ENCODE measurements around the gene TGFBRAP1.
A peak's percentile ranks its signal among the peaks of the same experiment; 100 is the strongest.

The TGFBRAP1 gene

DNA sequence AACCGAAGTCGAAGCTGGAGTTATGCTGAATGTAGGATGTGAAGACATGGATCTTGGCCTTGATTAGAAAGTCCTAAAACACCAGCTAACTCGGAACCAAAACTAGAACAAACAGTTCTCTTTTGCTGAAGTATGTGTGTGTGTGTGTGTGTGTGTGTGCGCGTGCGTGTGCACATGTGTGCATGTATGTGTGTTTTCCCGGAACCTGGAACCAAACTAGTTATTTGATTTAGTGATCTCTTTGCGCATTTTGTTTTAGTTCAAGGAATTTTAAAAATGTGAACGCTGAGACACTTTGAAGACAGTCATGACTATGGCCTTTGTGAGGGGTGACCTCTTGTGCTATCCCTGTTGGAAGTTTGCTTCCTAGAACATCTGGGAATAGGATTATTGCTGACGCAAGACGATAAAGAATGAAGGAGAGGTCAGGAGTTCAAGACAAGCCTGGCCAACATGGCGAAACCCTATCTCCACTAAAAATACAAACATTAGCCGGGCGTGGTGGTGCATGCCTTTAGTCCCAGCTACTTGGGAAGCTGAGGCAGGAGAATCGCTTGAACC, 45.5 kb upstream of the TGFBRAP1 start:
- DNase-seq (ENCODE audit: low read depth) = no peak
- TF ChIP-seq, protein P1, sequence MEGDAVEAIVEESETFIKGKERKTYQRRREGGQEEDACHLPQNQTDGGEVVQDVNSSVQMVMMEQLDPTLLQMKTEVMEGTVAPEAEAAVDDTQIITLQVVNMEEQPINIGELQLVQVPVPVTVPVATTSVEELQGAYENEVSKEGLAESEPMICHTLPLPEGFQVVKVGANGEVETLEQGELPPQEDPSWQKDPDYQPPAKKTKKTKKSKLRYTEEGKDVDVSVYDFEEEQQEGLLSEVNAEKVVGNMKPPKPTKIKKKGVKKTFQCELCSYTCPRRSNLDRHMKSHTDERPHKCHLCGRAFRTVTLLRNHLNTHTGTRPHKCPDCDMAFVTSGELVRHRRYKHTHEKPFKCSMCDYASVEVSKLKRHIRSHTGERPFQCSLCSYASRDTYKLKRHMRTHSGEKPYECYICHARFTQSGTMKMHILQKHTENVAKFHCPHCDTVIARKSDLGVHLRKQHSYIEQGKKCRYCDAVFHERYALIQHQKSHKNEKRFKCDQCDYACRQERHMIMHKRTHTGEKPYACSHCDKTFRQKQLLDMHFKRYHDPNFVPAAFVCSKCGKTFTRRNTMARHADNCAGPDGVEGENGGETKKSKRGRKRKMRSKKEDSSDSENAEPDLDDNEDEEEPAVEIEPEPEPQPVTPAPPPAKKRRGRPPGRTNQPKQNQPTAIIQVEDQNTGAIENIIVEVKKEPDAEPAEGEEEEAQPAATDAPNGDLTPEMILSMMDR (IDR thresholded peaks at IDR 0.05; ENCODE audit: low read depth, low read length, missing control alignments) = no peak

DNA sequence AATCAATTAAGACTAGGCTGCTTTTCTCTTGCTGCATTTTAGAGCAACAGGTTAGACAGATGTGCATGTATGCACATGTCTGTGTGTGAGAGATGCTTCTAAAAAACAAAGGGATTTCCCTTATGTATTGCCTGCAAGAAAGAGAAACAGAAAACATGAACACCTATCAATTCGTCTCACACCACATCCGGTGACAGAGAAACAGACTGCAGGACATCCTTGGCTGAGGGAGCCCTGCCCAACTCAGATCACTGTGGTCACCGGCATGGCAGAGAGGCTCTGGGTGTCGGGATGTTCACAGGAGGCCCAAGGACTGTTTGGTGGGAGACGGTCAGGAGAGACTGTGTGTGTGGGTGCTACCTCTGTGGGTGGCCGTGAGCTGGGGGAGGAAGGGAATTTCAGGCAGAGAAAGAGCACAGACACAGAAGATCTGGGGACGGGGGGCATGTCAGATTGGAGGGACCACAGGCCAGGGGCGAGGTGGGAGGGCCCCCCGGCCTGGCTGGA, 44.4 kb upstream of the TGFBRAP1 start:
- H3K4me3 ChIP-seq (ENCODE audit: low read depth, low read length) = no peak overlapping the region; the same call in 1 of the 2 replicates
- peak; percentile 40 for DNase-seq (ENCODE audit: low read depth)
- TF ChIP-seq, protein P1 (IDR thresholded peaks at IDR 0.05; ENCODE audit: low read depth, low read length, missing control alignments) = no peak

More for the DNA sequence above, 45.5 kb upstream of the TGFBRAP1 start:
- no peak overlapping the region for H3K4me3 ChIP-seq (ENCODE audit: low read depth, low read length)

DNA sequence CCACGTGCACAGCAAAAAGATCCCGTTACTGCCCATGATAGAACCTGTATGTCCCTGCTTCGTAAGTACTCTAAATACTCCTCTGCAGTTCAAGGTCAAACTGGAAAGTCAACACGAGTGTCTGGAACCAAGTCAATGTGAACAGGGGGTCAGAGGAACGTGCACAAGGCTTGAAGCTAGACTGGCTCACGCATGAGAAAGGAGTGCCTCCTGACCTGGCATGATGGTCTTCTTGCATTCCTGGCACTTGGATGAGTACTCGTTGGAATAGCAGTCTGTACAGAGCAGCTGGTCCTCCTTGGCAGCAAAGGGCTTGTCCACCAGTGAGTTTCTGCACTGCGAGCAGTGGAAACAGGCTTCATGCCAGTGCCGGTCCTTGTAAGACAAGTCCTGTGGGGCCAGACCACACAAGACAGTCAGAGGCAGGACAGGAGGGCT, 43.8 kb upstream of the TGFBRAP1 start:
- TF ChIP-seq, protein P1 (IDR thresholded peaks at IDR 0.05; ENCODE audit: low read depth, low read length, missing control alignments) = no peak
- no peak overlapping the region for H3K4me3 ChIP-seq (ENCODE audit: low read depth, low read length)
- DNase-seq (ENCODE audit: low read depth) = no peak

DNA sequence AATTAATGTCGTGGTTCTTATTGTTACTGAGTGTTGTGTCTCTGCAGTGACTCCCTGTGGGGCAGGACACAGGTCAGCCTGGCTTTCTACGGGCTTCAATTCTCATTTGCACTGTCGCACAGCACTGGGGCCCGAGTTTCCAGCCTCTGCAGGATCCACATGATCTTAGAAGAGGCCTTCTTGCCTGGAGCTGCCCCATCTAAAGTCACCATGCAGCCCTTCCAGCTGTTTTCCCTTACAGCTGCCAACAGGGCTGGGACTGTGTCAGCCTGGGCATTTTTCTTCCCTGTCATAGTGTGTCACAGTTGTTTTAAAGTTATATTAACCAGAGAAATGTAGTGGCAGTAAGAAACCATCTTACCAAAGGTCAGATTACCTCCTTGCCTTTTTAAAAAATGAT, 42.3 kb upstream of the TGFBRAP1 start:
- DNase-seq (ENCODE audit: low read depth) = no peak
- TF ChIP-seq, protein P1 (IDR thresholded peaks at IDR 0.05; ENCODE audit: low read depth, low read length, missing control alignments) = no peak
- no peak overlapping the region for H3K4me3 ChIP-seq (ENCODE audit: low read depth, low read length)

- DNase-seq (ENCODE audit: low read depth) = no peak
- TF ChIP-seq, protein P1 (IDR thresholded peaks at IDR 0.05; ENCODE audit: low read depth, low read length, missing control alignments) = no peak
- no peak overlapping the region for H3K4me3 ChIP-seq (ENCODE audit: low read depth, low read length)
Measured at GRCh38 chr2:105371156-105371555, 41.6 kb upstream of the TGFBRAP1 start.

DNA sequence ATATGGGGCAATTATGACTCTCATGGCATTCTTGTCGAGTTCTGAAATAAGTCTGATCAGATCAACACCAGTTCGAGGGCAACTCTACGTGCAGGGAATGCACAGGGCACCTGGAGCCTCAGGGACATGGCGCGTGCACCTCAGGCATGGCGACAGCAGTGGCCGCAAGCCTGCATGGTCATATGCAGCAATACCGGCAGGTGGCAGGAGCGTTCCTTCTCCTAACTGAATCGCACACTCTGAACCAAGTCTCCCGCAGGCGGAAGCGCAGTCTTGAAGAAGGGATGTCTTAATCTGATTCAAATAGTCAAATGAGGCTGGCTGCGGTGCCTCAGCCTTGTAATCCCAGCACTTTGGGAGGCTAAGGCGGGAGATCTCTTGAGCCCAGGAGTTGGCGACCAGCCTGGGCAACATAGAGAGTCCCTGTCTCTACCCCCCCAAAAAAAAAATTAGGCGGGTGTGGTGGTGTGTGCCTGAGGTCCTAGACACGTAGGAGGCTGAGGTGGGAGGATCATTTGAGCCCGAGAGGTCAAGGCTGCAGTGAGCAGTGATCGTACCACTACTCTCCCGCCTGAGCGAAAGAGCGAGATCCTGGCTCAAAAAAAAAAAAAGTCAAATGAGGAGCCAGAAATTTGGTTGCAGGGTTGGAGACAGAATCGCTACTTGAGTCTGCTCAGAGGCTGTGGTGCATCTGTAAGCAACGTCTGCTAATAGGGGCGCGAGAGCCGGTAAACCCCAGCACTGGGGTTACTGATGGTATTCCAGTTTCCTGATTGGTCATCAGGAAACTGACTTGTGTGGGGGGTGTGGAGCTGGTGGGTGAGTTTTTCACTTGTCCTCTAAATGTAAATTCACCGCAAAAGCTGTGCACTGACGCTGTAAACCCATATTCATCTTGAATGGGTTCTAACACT, 40.5 kb upstream of the TGFBRAP1 start:
- TF ChIP-seq, protein P1 (IDR thresholded peaks at IDR 0.05; ENCODE audit: low read depth, low read length, missing control alignments) = peak; percentile 98
- DNase-seq (ENCODE audit: low read depth) = peak; percentile 64

More for the DNA sequence above, 40.5 kb upstream of the TGFBRAP1 start:
- H3K4me3 ChIP-seq (ENCODE audit: low read depth, low read length) = no peak overlapping the region

Data from GM12864 (cell line).